Measurements from ENCODE around the gene BRD3. TPM values are rescaled to one million over a fixed set of nuclear protein-coding genes. Genes with fewer than 3 reads are reported as not detected.
A peak's percentile ranks its signal among the peaks of the same experiment; 100 is the strongest.

The BRD3 gene
- total RNA-seq, 6 donors from 2014 or later: 20.2 to 87.7 (median 44.3) TPM

- Histone ChIP-seq H3K36me3 (peaks cover 23 to 85% (median 63%) of the 10 kb centered on the region in 4 donors), H3K4me3 (no peak overlapping the region), H3K4me1 (no peaks in the 10 kb centered on the region), H3K27me3 (no peaks in the 10 kb centered on the region), H3K27ac (no peak overlapping the region), H3K9me3 (no peaks in the 10 kb centered on the region)
- TF ChIP-seq POLR2A (IDR thresholded peaks at IDR 0.05) (no peak), POLR2AphosphoS5 (IDR thresholded peaks at IDR 0.05) (no peak), EP300 (IDR thresholded peaks at IDR 0.05) (no peak)
- TF ChIP-seq, protein P1, sequence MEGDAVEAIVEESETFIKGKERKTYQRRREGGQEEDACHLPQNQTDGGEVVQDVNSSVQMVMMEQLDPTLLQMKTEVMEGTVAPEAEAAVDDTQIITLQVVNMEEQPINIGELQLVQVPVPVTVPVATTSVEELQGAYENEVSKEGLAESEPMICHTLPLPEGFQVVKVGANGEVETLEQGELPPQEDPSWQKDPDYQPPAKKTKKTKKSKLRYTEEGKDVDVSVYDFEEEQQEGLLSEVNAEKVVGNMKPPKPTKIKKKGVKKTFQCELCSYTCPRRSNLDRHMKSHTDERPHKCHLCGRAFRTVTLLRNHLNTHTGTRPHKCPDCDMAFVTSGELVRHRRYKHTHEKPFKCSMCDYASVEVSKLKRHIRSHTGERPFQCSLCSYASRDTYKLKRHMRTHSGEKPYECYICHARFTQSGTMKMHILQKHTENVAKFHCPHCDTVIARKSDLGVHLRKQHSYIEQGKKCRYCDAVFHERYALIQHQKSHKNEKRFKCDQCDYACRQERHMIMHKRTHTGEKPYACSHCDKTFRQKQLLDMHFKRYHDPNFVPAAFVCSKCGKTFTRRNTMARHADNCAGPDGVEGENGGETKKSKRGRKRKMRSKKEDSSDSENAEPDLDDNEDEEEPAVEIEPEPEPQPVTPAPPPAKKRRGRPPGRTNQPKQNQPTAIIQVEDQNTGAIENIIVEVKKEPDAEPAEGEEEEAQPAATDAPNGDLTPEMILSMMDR (IDR thresholded peaks at IDR 0.05): no peak
- 92 to 95% methylated on average over 40 of the region's 40 CpGs for WGBS, 2 donors
- DNase-seq (peak in 1 of 2 donors; percentile 44), ATAC-seq (ENCODE audit: low FRiP score in 2 of 2) (no peak)
Measured at GRCh38 chr9:134032456-134033222, 35.2 kb downstream of the BRD3 start.

GRCh38 chr9:134031783-134032182 lies 36.0 kb downstream of the BRD3 start:
- Histone ChIP-seq H3K27me3 (no peaks in the 10 kb centered on the region), H3K4me1 (no peaks in the 10 kb centered on the region), H3K4me3 (no peak overlapping the region), H3K36me3 (peaks cover 23 to 77% (median 62%) of the 10 kb centered on the region in 4 donors), H3K9me3 (no peaks in the 10 kb centered on the region), H3K27ac (no peak overlapping the region)
- WGBS, 2 donors: 90 to 93% methylated on average over 12 to 14 of the region's 14 CpGs
- TF ChIP-seq POLR2AphosphoS5 (IDR thresholded peaks at IDR 0.05) (no peak), EP300 (IDR thresholded peaks at IDR 0.05) (no peak), POLR2A (IDR thresholded peaks at IDR 0.05) (no peak)
- TF ChIP-seq, protein P1 (IDR thresholded peaks at IDR 0.05): no peak
- ATAC-seq (ENCODE audit: low FRiP score in 2 of 2) (no peak), DNase-seq (no peak)

DNA sequence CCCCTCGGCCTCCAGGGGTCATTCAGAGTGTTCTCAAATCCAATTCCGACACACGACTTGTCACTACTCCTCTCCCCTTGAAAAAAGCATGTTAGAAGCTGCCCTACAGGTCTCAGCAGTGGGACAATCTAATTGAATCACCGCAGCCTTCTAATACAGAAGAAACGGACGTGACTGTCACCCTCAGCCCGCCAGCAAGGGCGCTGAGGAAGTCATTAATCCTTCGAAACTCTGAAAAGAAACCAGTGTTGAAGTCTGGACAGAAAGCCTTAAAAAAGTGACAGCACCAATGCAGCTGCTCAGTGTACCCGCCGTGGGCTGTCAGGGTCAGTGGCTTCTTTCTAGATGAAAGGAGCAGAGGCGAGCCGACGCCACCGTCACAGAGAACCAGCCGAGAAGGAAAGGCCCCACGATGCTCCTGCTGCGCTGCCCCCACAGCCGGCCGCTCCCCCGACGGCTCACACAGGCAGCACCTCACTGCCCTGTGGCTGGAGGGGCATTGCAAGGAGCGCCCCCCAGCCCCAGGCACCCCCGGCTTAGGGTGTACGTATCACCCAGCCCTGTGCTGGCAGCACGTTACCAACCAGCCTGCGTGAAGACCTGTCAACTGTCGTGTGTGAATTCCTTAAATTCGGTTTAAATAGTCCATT lies 36.9 kb downstream of the BRD3 start:
- peaks cover 23 to 68% (median 56%) of the 10 kb centered on the region in 4 donors for H3K36me3 ChIP-seq
- no peak for ATAC-seq (ENCODE audit: low FRiP score in 2 of 2)

GRCh38 chr9:134029248-134030226 lies 38.3 kb downstream of the BRD3 start:
- Histone ChIP-seq H3K27ac (no peak overlapping the region), H3K4me3 (no peak overlapping the region), H3K4me1 (peaks cover 7 to 12% (median 9%) of the 10 kb centered on the region in 4 donors), H3K9me3 (no peaks in the 10 kb centered on the region), H3K36me3 (peaks cover 14 to 54% (median 42%) of the 10 kb centered on the region in 4 donors), H3K27me3 (no peaks in the 10 kb centered on the region)
- TF ChIP-seq POLR2A (IDR thresholded peaks at IDR 0.05) (no peak), POLR2AphosphoS5 (IDR thresholded peaks at IDR 0.05) (no peak), EP300 (IDR thresholded peaks at IDR 0.05) (no peak)
- TF ChIP-seq, protein P1 (IDR thresholded peaks at IDR 0.05): no peak
- ATAC-seq (ENCODE audit: low FRiP score in 2 of 2) (no peak), DNase-seq (peak in 1 of 2 donors; percentile 78)
- WGBS, 2 donors: 92% methylated on average over 17 to 21 of the region's 21 CpGs

More for the DNA sequence above, 36.9 kb downstream of the BRD3 start:
- Histone ChIP-seq H3K4me3 (no peak overlapping the region), H3K27ac (no peak overlapping the region), H3K27me3 (no peaks in the 10 kb centered on the region), H3K9me3 (no peaks in the 10 kb centered on the region), H3K4me1 (peaks cover 5 to 7% (median 5%) of the 10 kb centered on the region in 4 donors)
- TF ChIP-seq POLR2AphosphoS5 (IDR thresholded peaks at IDR 0.05) (no peak), EP300 (IDR thresholded peaks at IDR 0.05) (no peak), POLR2A (IDR thresholded peaks at IDR 0.05) (no peak)
- TF ChIP-seq, protein P1 (IDR thresholded peaks at IDR 0.05): no peak
- DNase-seq: peak in 1 of 2 donors; percentile 75
- WGBS, 2 donors: 88 to 92% methylated on average over 27 to 29 of the region's 29 CpGs
